Kidney capillary endothelial cell (primary cell): ENCODE results near the gene EPB41L4B.
"Not testable (repeated sequence)": the region's sequence is repeated elsewhere in the genome, so short reads cannot be mapped to it uniquely, and the experiment has no call there.

ENCODE experiments used
- DNase-seq: peaks from one replicate; pipeline ENCODE4 v3.0.0-alpha.2; 2018; ENCODE audit warnings: low spot score

EPB41L4B gene

GRCh38 chr9:109297899-109298298 is 23.0 kb downstream of the EPB41L4B start:
- DNase-seq, result no peak

GRCh38 chr9:109295221-109296130 is 25.4 kb downstream of the EPB41L4B start:
- DNase-seq, result no peak

DNA sequence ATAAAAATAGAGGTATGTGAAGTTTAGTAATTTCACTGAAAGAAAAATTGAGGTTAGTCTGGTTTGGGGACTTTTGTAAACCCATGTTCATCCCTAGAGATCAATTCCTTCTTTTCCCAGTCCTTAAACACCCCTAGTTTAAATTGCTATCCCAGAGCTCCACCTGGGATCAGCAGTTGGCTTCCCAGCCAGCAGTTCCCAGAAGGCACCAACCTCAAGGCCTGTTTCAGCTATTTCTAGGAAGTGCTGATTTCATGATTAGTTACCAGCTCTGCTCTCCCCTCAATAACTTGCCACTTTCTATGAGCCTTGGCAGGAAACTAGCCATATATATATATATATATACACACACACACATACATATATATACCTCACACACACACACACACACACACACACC is 30.5 kb downstream of the EPB41L4B start:
- DNase-seq, result no peak

DNA sequence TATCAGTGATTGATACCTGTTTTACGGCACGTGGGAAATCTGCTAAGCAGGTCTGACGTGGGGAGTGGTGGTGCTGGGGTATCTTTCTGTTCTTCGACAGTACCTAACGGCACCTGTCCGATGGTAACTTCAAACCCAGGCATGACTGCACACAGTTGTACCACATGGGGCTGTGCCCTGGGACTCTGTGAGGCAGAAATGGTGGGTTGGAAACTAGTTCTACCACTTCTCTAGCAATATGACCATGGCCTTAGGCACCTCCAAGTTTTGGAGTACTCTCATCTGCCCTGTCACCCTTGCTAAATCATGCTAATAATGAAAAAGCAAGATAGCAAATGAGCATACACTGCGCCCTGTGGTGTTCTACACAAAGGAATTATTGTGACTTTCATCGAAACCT is 30.9 kb downstream of the EPB41L4B start:
- no peak for DNase-seq

DNA sequence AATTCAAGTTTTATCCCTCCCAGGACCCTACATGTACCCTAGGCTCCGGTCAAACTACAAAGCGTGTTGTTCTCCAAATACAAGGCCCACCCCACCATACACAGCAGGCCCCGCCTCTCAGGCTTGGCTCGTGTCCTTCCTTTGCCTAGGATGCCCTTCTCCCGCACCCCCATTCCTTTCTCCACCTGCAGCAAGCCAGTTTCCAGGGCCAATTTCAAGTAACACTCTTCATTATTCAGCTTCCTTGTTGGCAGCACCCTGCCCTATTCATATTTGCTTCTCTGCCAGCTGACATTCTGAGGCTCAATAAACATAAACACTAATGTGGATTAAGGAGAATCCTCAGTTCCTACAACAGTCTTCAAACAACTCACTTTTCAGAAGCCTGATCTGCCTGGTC is 31.7 kb downstream of the EPB41L4B start:
- no peak for DNase-seq

GRCh38 chr9:109286981-109287380 is 33.9 kb downstream of the EPB41L4B start:
- no peak for DNase-seq

GRCh38 chr9:109286571-109286977 is 34.3 kb downstream of the EPB41L4B start:
- no peak for DNase-seq

- DNase-seq, result not testable (repeated sequence)
Observed at GRCh38 chr9:109283672-109284071, 37.2 kb downstream of the EPB41L4B start.

GRCh38 chr9:109283012-109283411 is 37.8 kb downstream of the EPB41L4B start:
- DNase-seq, result no peak

DNA sequence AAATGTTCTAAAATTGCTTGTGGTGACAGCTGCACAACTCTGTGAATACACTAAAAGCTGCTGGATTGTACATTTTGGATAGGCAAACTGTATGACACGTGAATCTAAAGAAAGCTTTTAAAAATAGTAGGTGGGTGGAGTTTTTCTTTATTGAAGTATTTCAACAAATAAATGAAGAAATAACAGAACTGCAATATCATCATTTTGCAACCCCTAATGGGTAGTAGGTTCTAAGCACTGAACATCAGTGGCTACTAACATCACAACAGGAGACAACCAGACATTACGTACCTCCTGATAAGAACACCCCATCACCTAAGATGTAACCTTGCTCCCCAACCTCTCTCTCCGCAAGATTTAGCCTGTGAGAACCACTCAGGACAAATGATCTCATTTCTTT is 38.6 kb downstream of the EPB41L4B start:
- no peak for DNase-seq

- DNase-seq, result no peak
Observed at GRCh38 chr9:109281518-109281917, 39.3 kb downstream of the EPB41L4B start.

DNA sequence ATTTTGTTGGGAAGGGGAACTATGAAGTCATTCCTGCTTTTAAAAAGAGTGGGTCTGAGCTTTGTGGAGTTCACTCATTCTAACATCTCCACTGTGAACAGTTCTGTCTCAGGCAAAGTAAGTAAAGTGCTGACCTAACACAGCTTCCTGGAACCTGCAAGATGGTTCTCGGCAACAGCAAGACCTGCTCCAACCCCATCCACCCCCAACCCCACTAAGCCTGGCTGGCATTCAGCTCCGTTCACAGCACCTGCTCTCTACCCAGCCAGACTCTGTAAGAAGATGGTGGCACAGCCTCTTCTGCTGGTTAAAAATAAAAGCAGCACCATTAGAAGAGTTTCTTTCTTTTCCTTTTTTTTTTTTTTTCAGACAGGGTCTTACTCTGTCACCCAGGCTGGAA is 42.0 kb downstream of the EPB41L4B start:
- no peak for DNase-seq

- DNase-seq, result no peak
Observed at GRCh38 chr9:109278216-109278615, 42.6 kb downstream of the EPB41L4B start.

DNA sequence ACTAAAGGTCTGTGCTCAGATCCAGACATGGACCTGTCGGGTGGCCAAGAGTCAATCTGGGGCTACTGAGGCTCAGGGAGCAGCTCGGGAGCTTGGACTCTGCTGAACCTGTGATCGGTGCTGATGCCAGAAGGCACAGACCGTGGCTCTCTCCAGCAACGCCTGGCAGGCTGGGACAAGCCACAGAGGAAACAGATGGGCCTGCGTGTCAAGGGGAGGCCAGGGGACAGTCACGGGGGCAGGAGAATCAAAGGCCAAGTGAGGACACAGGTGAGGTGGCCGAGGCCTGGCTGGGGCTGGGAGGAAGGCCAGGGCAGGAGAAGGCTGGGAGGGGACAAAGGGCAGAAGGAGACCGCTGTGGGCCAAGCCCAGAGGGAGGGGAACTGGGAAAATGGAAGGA is 43.4 kb downstream of the EPB41L4B start:
- DNase-seq, result no peak

GRCh38 chr9:109276469-109277440 is 44.1 kb downstream of the EPB41L4B start:
- DNase-seq, result no peak

GRCh38 chr9:109274884-109275730 is 45.8 kb downstream of the EPB41L4B start:
- no peak for DNase-seq

DNA sequence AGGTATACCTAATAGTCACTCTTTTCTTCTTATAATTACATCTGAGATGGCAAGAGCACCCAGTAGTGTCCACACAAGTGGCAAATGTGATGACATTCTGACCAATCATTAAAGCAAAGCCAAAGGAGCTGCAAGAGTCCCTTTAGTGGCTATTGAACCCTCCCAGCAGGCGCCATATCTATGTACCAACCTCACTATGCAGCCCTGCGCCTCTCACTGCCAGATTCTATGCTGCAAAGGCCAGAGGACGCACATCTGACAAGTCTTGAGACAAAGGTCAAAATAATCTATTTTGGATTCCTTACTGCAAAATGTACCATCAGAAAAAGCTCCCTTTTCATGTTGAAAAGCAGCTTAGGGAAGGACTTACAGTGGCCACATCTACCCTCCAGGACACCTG is 47.0 kb downstream of the EPB41L4B start:
- no peak for DNase-seq

- no peak for DNase-seq
Observed at GRCh38 chr9:109272745-109273144, 48.1 kb downstream of the EPB41L4B start.

DNA sequence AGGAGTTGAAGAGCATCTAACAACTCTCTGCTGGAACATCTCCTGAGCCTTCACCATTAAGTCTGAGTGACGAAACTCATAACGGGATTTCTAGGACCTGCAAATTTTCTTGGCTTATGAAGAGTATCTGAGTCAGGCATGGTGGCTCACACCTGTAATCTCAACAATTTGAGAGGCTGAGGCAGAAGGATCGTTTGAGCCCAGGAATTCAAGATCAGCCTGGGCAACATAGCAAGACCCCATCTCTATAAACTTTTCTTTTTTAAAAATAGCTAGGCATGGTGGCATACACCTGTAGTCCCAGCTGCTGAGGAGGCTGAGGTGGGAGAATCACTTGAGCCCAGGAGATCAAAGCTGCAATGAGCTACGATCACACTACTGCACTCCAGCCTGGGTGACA is 48.8 kb downstream of the EPB41L4B start:
- no peak for DNase-seq

GRCh38 chr9:109270971-109271925 is 49.6 kb downstream of the EPB41L4B start:
- no peak for DNase-seq

DNA sequence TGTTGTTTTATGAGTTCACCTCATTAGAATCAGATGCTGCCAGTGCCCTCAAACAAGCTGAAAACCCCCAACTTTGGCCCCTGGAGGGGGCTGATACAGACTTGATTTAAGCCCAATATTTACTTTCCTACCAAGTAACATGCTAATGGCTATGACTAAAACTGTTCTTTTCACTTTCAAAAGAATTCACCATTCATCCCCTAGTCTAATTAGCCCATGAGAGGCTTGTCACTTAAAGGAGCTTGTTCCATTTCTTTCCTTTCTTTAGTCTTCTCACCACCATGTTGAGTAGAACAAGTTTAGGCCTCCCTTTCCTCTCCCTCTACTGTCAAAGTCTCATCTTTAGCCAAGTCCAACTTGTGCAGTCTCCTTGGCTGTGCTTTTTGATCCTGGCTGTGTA is 50.4 kb downstream of the EPB41L4B start:
- DNase-seq, result no peak
